HK-2 (cell line): ENCODE results near the gene AGPAT1.
"Not testable (repeated sequence)": the region's sequence is repeated elsewhere in the genome, so short reads cannot be mapped to it uniquely, and the experiment has no call there.

ENCODE experiments used
- DNase-seq: peaks from one replicate; pipeline ENCODE4 v3.0.0-alpha.2; 2018; ENCODE audit not compliant: unreplicated experiment

Gene AGPAT1

GRCh38 chr6:32148289-32149091 is 27.4 kb downstream of the AGPAT1 start:
- no peak for DNase-seq

GRCh38 chr6:32147401-32148132 is 28.3 kb downstream of the AGPAT1 start:
- DNase-seq = no peak

GRCh38 chr6:32146687-32147086 is 29.2 kb downstream of the AGPAT1 start:
- no peak for DNase-seq

- DNase-seq = no peak
Observed at GRCh38 chr6:32146287-32146686, 29.6 kb downstream of the AGPAT1 start.

GRCh38 chr6:32144238-32144637 is 31.6 kb downstream of the AGPAT1 start:
- DNase-seq = not testable (repeated sequence)

GRCh38 chr6:32140420-32141046 is 35.4 kb downstream of the AGPAT1 start:
- no peak for DNase-seq

GRCh38 chr6:32139590-32139989 is 36.3 kb downstream of the AGPAT1 start:
- DNase-seq = no peak

- DNase-seq = no peak
Observed at GRCh38 chr6:32137454-32137853, 38.4 kb downstream of the AGPAT1 start.

- no peak for DNase-seq
Observed at GRCh38 chr6:32133786-32134185, 42.1 kb downstream of the AGPAT1 start.

- no peak for DNase-seq
Observed at GRCh38 chr6:32132110-32132509, 43.8 kb downstream of the AGPAT1 start.

- DNase-seq = no peak
Observed at GRCh38 chr6:32131439-32131948, 44.4 kb downstream of the AGPAT1 start.

- no peak for DNase-seq
Observed at GRCh38 chr6:32129297-32130088, 46.4 kb downstream of the AGPAT1 start.

- DNase-seq = no peak
Observed at GRCh38 chr6:32128751-32129296, 47.1 kb downstream of the AGPAT1 start.

GRCh38 chr6:32127717-32128592 is 47.9 kb downstream of the AGPAT1 start, which contains the start of gene ATF6B:
TSS of gene ATF6B (minus strand) at chr6:32128246. CDS start at chr6:32128207, 39 bp downstream.
- peak; percentile 96 for DNase-seq

GRCh38 chr6:32127409-32127716 is 48.5 kb downstream of the AGPAT1 start:
- DNase-seq = no peak

- no peak for DNase-seq
Observed at GRCh38 chr6:32126880-32127279, 49.0 kb downstream of the AGPAT1 start.

GRCh38 chr6:32123681-32124080 is 52.2 kb downstream of the AGPAT1 start:
- DNase-seq = no peak

- DNase-seq = no peak
Observed at GRCh38 chr6:32120573-32121059, 55.3 kb downstream of the AGPAT1 start.

- peak; percentile 80 for DNase-seq
Observed at GRCh38 chr6:32118782-32119628, 56.9 kb downstream of the AGPAT1 start.
